Suprapubic skin (tissue), 4 donors: ENCODE measurements around the gene HCN2. TPM values are rescaled to one million over a fixed set of nuclear protein-coding genes. Genes with fewer than 3 reads are reported as not detected.

Experiments
- total RNA-seq, 4 donors: library from RNA; depleted of rRNA; stranded (reverse); fragments of >200 nt; gene quantifications; one replicate each; pipeline ENCODE4 v1.1.0, GENCODE V29; 2016

Gene HCN2
- total RNA-seq, 4 donors from 2014 or later, result 0.11 to 1.7 (median 0.81) TPM

Other genes starting within 250 kb of the HCN2 start
- gene MIER2, start 245.1 kb upstream of the HCN2 start, total RNA-seq, result 10 to 100 TPM; 17.5 to 55.7 (median 44.8) TPM
- gene C2CD4C, start 180.7 kb upstream of the HCN2 start, total RNA-seq, result 1 to 10 TPM in 1 of 4 donors, under 1 TPM in 3; 0.13 to 2.3 (median 0.52) TPM
- 10 to 100 TPM; 16.3 to 40.7 (median 19.6) TPM for gene SHC2, start 128.8 kb upstream of the HCN2 start, total RNA-seq
- under 1 TPM in 1 of 4 donors, not detected in 3; 0.64 TPM for gene MADCAM1, start 93.4 kb upstream of the HCN2 start, total RNA-seq
- 10 to 100 TPM; 10.8 to 23.3 (median 20.9) TPM for gene TPGS1, start 82.4 kb upstream of the HCN2 start, total RNA-seq
- 10 to 100 TPM; 48.3 to 90.3 (median 72.9) TPM for gene CDC34, start 58.1 kb upstream of the HCN2 start, total RNA-seq
- gene GZMM, start 45.8 kb upstream of the HCN2 start, total RNA-seq, result under 1 TPM in 1 of 4 donors, not detected in 3; 0.97 TPM
- 100 to 1,000 TPM; 265 to 314 (median 285) TPM for gene BSG, start 17.3 kb upstream of the HCN2 start, total RNA-seq
- 10 to 100 TPM; 26.0 to 60.4 (median 46.3) TPM for gene POLRMT, start 43.7 kb downstream of the HCN2 start, total RNA-seq
- gene FGF22, start 50.0 kb downstream of the HCN2 start, total RNA-seq, result 10 to 100 TPM in 2 of 4 donors, 1 to 10 TPM in 2; 5.2 to 13.0 (median 9.2) TPM
- 100 to 1,000 TPM in 3 of 4 donors, 10 to 100 TPM in 1; 96.0 to 118 (median 106) TPM for gene RNF126, start 73.3 kb downstream of the HCN2 start, total RNA-seq
- 10 to 100 TPM; 19.6 to 61.4 (median 59.0) TPM for gene FSTL3, start 86.5 kb downstream of the HCN2 start, total RNA-seq
- not detected for gene PRSS57, start 105.6 kb downstream of the HCN2 start, total RNA-seq
- 10 to 100 TPM; 19.4 to 45.4 (median 24.2) TPM for gene PALM, start 119.1 kb downstream of the HCN2 start, total RNA-seq
- gene MISP, start 161.2 kb downstream of the HCN2 start, total RNA-seq, result 1 to 10 TPM in 2 of 4 donors, under 1 TPM in 1, not detected in 1; 0.60 to 6.5 (median 2.0) TPM
- 100 to 1,000 TPM; 152 to 227 (median 174) TPM for gene PTBP1, start 207.6 kb downstream of the HCN2 start, total RNA-seq
- not detected for gene PLPPR3, start 232.1 kb downstream of the HCN2 start, total RNA-seq
- under 1 TPM in 1 of 4 donors, not detected in 3; 0.79 TPM for gene AZU1, start 238.0 kb downstream of the HCN2 start, total RNA-seq